Esophagus squamous epithelium (tissue), 4 donors: Measurements from ENCODE around the gene DAPK2.

Experiments used
- CTCF ChIP-seq, 6 experiments: fragments of 450-650 bp in 4 of 6; fragments of 200-600 bp in 2 of 6; sonication (generic) in 2 of 6; IDR thresholded peaks; one replicate each; pipeline ENCODE4 v1.5.1; 2016 to 2019; ENCODE audit warnings: antibody characterized with exemption in 6 of 6, mild to moderate bottlenecking in 4 of 6, moderate library complexity in 4 of 6
- POLR2A ChIP-seq, 4 donors: fragments of 450-650 bp; IDR thresholded peaks; one replicate each; pipeline ENCODE4 v1.6.1; 2017; ENCODE audit warnings: antibody characterized with exemption in 4 of 4, mild to moderate bottlenecking in 4 of 4, moderate library complexity in 3 of 4

GRCh38 chr15:63968700-63969099 is 77.6 kb downstream of the DAPK2 start:
- TF ChIP-seq CTCF (IDR thresholded peaks at IDR 0.05) (no peak), POLR2A (IDR thresholded peaks at IDR 0.05) (no peak)
